ENCODE results near the gene EYS.

DNA sequence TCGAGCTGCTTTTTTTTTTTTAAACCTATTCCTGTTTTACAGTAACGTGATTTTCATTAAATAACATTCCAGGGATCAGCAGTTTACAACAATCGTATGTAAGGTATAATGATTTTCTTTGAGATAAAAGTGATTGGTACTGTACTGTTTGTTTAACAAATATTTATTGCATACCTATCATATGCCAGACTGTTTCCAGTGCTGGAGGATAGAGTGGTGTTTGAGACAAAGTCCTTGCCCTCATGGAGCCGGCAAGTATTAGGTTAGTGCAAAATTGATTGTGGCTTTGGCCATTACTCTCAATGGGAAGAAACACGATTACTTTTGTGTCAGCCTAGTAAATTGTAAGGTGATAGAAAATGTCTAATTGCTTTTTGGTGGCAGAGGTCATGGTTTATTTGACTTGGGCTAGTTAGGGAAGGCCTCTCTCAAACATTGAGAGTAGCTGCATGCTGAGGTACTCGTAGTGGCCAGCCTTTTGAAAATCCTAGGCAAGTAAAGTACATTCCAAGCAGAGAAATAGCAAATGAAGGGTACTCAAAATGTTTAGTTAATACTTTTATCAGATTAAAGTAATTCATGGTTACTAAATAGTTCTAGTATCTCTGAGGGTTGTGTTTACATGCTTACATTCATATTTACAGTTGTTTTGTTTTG, 2035.8 kb downstream of the EYS start:
- TF ChIP-seq EZH2phosphoT487 (IDR thresholded peaks at IDR 0.05; ENCODE audit: insufficient read depth, low read depth): no peak
- TF ChIP-seq EZH2 (IDR thresholded peaks at IDR 0.05; ENCODE audit: insufficient read depth, poor library complexity, severe bottlenecking): no peak

All from GM23248 (cell line).